ENCODE results near the gene ASB15.

GRCh38 chr7:123673752-123674398 lies 72.3 kb downstream of the ASB15 start:
- no peak for TF ChIP-seq TRAFD1 (CRISPR knock-in tag; IDR thresholded peaks at IDR 0.05; ENCODE audit: borderline replicate concordance)
- no peak for TF ChIP-seq CTCF (CRISPR knock-in tag; IDR thresholded peaks at IDR 0.05)
- TF ChIP-seq ZNF691 (CRISPR knock-in tag; IDR thresholded peaks at IDR 0.05; ENCODE audit: borderline replicate concordance, low read depth) = no peak
